HCT116 (cell line): Measurements from ENCODE around the gene PDE4D. TPM values are rescaled to one million over a fixed set of nuclear protein-coding genes. Genes with fewer than 3 reads are reported as not detected.

ENCODE experiments used
- ATAC-seq: fragments of 200-7000 bp; cut with Tn5 transposase; 2 replicates; pipeline ENCODE4 v1.9.1; 2020; ENCODE audit warnings: mild to moderate bottlenecking, moderate library complexity
- BruUV-seq: library from RNA; stranded (reverse); fragments of 400-500 nt; replicated peaks from 2 replicates; lab custom pipeline; 2021; lab: Mats Ljungman, UMichigan
- CTCF ChIA-PET: fragments of 300-600 bp; sonication (Branson Sonifier 250); formaldehyde crosslinking; loops from one replicate; lab custom pipeline; 2021; ENCODE audit warnings: antibody characterized with exemption; lab: Charles Lee
- POLR2A ChIA-PET: fragments of 300-600, 350-600 bp; sonication (Branson Sonifier 250); formaldehyde crosslinking; loops from one replicate; lab custom pipeline; 2021; ENCODE audit warnings: antibody characterized with exemption; lab: Charles Lee
- RAD21 ChIA-PET, 2 experiments: fragments of 300-600 bp; sonication (Branson Sonifier 250); formaldehyde crosslinking; loops; one replicate each; lab custom pipeline; 2023; ENCODE audit warnings: low total read pairs in 2 of 2; ENCODE audit not compliant: uncharacterized antibody in 2 of 2, unreplicated experiment in 2 of 2, low non-redundant PET in 1 of 2; lab: Charles Lee
- DNase-seq: peaks from one replicate; pipeline ENCODE4 v3.0.0-alpha.2; 2010; ENCODE audit warnings: low read depth, low spot score
- H2AFZ ChIP-seq: fragments of 200-600 bp; shearing (Covaris generic), sonication (generic); 2 replicates; pipeline ENCODE4 v1.6.1; 2017; ENCODE audit warnings: low read depth, mixed run types, mixed read lengths, antibody characterized with exemption, low read length; ENCODE audit not compliant: poor library complexity, severe bottlenecking
- H3K27ac ChIP-seq: 2 replicates; pipeline ENCODE4 v1.5.1; 2012; ENCODE audit warnings: low read depth, low read length
- H3K27me3 ChIP-seq: fragments of 200-600 bp; sonication (generic); 2 replicates; pipeline ENCODE4 v1.6.1; 2016; ENCODE audit warnings: mixed run types, low read length, mixed read lengths; ENCODE audit not compliant: insufficient read depth
- H3K36me3 ChIP-seq, 2 experiments: fragments of 200-500 bp in 1 of 2; fragments of 200-600 bp in 1 of 2; sonication (Bioruptor generic) in 1 of 2; sonication (generic) in 1 of 2; 2 replicates each; pipeline versions ENCODE4 v1.5.1 to v1.6.1; 2014 to 2016; ENCODE audit warnings: low read length in 2 of 2, inconsistent platforms in 1 of 2, mixed read lengths in 1 of 2, mixed run types in 1 of 2; ENCODE audit not compliant: insufficient read depth in 2 of 2, control insufficient read depth in 1 of 2
- H3K4me1 ChIP-seq, 2 experiments: fragments of 200-600 bp in 1 of 2; sonication (generic) in 1 of 2; 2 replicates each; pipeline versions ENCODE4 v1.5.1 to v1.6.1; 2012 to 2017; ENCODE audit warnings: low read length in 2 of 2, inconsistent platforms in 1 of 2, mild to moderate bottlenecking in 1 of 2, mixed read lengths in 1 of 2, mixed run types in 1 of 2, moderate library complexity in 1 of 2; ENCODE audit not compliant: insufficient read depth in 2 of 2, control insufficient read depth in 1 of 2
- H3K4me2 ChIP-seq: fragments of 200-600 bp; sonication (generic); 2 replicates; pipeline ENCODE4 v1.6.1; 2017; ENCODE audit warnings: mixed run types, low read length, mixed read lengths
- H3K4me3 ChIP-seq, 2 experiments: fragments of 200-600 bp in 1 of 2; sonication (generic) in 1 of 2; replicated peaks in 1 of 2; 2 replicates each; pipeline ENCODE4 v1.5.1; 2011 to 2016; ENCODE audit warnings: low read length in 2 of 2, control low read depth in 1 of 2, low read depth in 1 of 2, mild to moderate bottlenecking in 1 of 2, mixed read lengths in 1 of 2, mixed run types in 1 of 2
- H3K79me2 ChIP-seq: fragments of 200-600 bp; sonication (generic); 2 replicates; pipeline ENCODE4 v1.6.1; 2017; ENCODE audit warnings: mild to moderate bottlenecking, mixed run types, low read length, moderate library complexity, mixed read lengths; ENCODE audit not compliant: insufficient read depth
- H3K9ac ChIP-seq: fragments of 200-600 bp; sonication (generic); 2 replicates; pipeline ENCODE4 v1.6.1; 2016; ENCODE audit warnings: low read length, mixed read lengths
- H3K9me2 ChIP-seq: fragments of 200-600 bp; sonication (generic), shearing (Covaris generic); 2 replicates; pipeline ENCODE4 v1.6.1; 2017; ENCODE audit warnings: mixed run types, mild to moderate bottlenecking, moderate library complexity; ENCODE audit not compliant: insufficient read depth
- H3K9me3 ChIP-seq, 2 experiments: fragments of 200-500 bp in 1 of 2; fragments of 200-600 bp in 1 of 2; sonication (Bioruptor generic) in 1 of 2; sonication (generic) in 1 of 2; 2 replicates each; pipeline ENCODE4 v1.6.1; 2014 to 2017; ENCODE audit warnings: low read length in 2 of 2, mixed read lengths in 2 of 2, inconsistent platforms in 1 of 2, low read depth in 1 of 2, mild to moderate bottlenecking in 1 of 2, mixed run types in 1 of 2, moderate library complexity in 1 of 2; ENCODE audit not compliant: control insufficient read depth in 1 of 2, insufficient read depth in 1 of 2
- H4K20me1 ChIP-seq: fragments of 200-600 bp; sonication (generic), shearing (Covaris generic); 2 replicates; pipeline ENCODE4 v1.6.1; 2017; ENCODE audit warnings: mixed run types, mild to moderate bottlenecking, moderate library complexity; ENCODE audit not compliant: insufficient read depth
- CEBPB ChIP-seq: IDR thresholded peaks from 2 replicates; pipeline ENCODE4 v1.6.1; 2012; ENCODE audit warnings: low read depth
- CTCF ChIP-seq, 3 experiments: fragments of 200-600 bp in 1 of 3; sonication (generic) in 1 of 3; IDR thresholded peaks in 2 of 3; conservative IDR thresholded peaks in 1 of 3; 2 replicates each; pipeline ENCODE4 v1.5.1; 2012 to 2017; ENCODE audit warnings: low read depth in 2 of 3, low read length in 2 of 3, antibody characterized with exemption in 1 of 3, borderline replicate concordance in 1 of 3, control low read depth in 1 of 3, mild to moderate bottlenecking in 1 of 3, mixed read lengths in 1 of 3, mixed run types in 1 of 3, moderate library complexity in 1 of 3; ENCODE audit not compliant: insufficient read depth in 1 of 3
- EGR1 ChIP-seq: IDR thresholded peaks from 2 replicates; pipeline ENCODE4 v1.6.1; 2012; ENCODE audit warnings: low read depth
- ELF1 ChIP-seq: IDR thresholded peaks from 2 replicates; pipeline ENCODE4 v1.6.1; 2012; ENCODE audit warnings: low read depth, borderline replicate concordance
- EZH2phosphoT487 ChIP-seq: fragments of 200-600 bp; IDR thresholded peaks from 2 replicates; pipeline ENCODE4 v1.6.1; 2018; ENCODE audit warnings: antibody characterized with exemption, borderline replicate concordance
- FOSL1 ChIP-seq: IDR thresholded peaks from 2 replicates; pipeline ENCODE4 v1.6.1; 2012; ENCODE audit warnings: low read depth
- JUND ChIP-seq: IDR thresholded peaks from 2 replicates; pipeline ENCODE4 v1.6.1; 2012
- MAX ChIP-seq: IDR thresholded peaks from 2 replicates; pipeline ENCODE4 v1.6.1; 2012
- POLR2A ChIP-seq: IDR thresholded peaks from 2 replicates; pipeline ENCODE4 v1.7.0; 2011; ENCODE audit warnings: borderline replicate concordance; ENCODE audit not compliant: insufficient read depth, insufficient read length; ENCODE audit errors: extremely low read depth
- POLR2AphosphoS5 ChIP-seq: IDR thresholded peaks from 2 replicates; pipeline ENCODE4 v1.6.1; 2011; ENCODE audit warnings: mild to moderate bottlenecking, low read depth, low read length, moderate library complexity
- RAD21 ChIP-seq: IDR thresholded peaks from 2 replicates; pipeline ENCODE4 v1.6.1; 2012; ENCODE audit warnings: low read depth, mild to moderate bottlenecking
- REST ChIP-seq: IDR thresholded peaks from 2 replicates; pipeline ENCODE4 v1.6.1; 2012; ENCODE audit warnings: low read depth
- SP1 ChIP-seq: IDR thresholded peaks from 2 replicates; pipeline ENCODE4 v1.6.1; 2012; ENCODE audit warnings: low read depth
- TCF7L2 ChIP-seq: IDR thresholded peaks from 2 replicates; pipeline ENCODE4 v1.7.0; 2011; ENCODE audit warnings: borderline replicate concordance, inconsistent platforms; ENCODE audit not compliant: insufficient read depth, insufficient read length; ENCODE audit errors: extremely low read depth
- YY1 ChIP-seq: IDR thresholded peaks from 2 replicates; pipeline ENCODE4 v1.6.1; 2011; ENCODE audit warnings: low read length, low read depth, moderate library complexity, mild to moderate bottlenecking; ENCODE audit not compliant: insufficient replicate concordance; ENCODE audit errors: extremely low read depth
- intact Hi-C: fragments of 100-400 bp; cut with micrococcal nuclease; formaldehyde crosslinking; loops from 2 replicates; pipeline ENCODE4 v1.10.0; 2022
- total RNA-seq: library from RNA; stranded (reverse); gene quantifications from one replicate; pipeline ENCODE4 v1.2.1, GENCODE V29; 2021; ENCODE audit not compliant: unreplicated experiment
- TF ChIP-seq, protein P1 (sequence below): IDR thresholded peaks from 2 replicates; pipeline ENCODE4 v1.6.1; 2012

The PDE4D gene
- total RNA-seq, 1 experiment from 2014 or later, result 1.1 TPM

DNA sequence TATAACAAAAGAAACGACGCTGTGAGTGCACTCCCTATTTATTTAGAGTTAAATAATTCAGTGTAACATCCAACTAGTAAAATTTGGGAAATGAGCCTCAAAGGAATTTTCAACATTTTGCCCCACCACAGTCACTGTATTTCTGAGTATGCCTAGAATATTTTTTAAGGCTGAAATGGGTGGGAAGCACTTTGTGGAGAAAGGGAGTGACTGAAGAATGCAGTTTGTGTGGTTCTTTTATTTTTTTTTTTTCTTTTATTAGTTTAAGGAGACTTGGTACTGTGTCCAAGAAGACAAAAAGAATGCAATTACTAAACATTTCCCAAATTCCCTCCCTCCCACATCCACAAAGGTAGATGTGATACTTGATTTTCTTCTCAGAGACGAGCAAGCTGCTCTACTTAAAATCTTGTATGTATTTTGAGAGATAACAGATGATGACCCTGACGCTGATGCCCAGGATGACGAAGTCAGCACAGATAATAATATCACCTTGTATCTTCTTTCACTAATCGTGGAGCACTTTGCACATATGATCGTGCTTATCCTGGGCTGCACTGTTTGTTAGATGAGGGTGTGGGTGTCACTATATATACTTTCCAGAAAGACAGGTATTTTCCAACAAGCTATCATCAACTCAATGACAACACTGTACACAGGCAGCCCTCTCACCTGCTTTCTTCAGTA, 724.3 kb downstream of the PDE4D start:
- ATAC-seq, result no peak
- Histone ChIP-seq H3K36me3 (no peaks in the 10 kb centered on the region), H3K79me2 (no peaks in the 10 kb centered on the region), H4K20me1 (no peaks in the 10 kb centered on the region; the same call in 1 of the 2 replicates), H3K9me3 (no peaks in the 10 kb centered on the region), H3K4me1 (no peaks in the 10 kb centered on the region)
- POLR2A ChIA-PET, result no interaction called here
- no peak for TF ChIP-seq POLR2AphosphoS5
- TF ChIP-seq EZH2phosphoT487, result no peak
- no peak for TF ChIP-seq SP1
- no peak for TF ChIP-seq FOSL1
- TF ChIP-seq CEBPB, result no peak
- TF ChIP-seq, protein P1, sequence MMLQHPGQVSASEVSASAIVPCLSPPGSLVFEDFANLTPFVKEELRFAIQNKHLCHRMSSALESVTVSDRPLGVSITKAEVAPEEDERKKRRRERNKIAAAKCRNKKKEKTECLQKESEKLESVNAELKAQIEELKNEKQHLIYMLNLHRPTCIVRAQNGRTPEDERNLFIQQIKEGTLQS, result no peak
- no peak for TF ChIP-seq JUND
- TF ChIP-seq POLR2A, result no peak
- no peak for TF ChIP-seq RAD21
- no peak for TF ChIP-seq TCF7L2
- TF ChIP-seq MAX, result no peak
- no peak for TF ChIP-seq YY1
- no peak for TF ChIP-seq ELF1
- TF ChIP-seq EGR1, result no peak
- no peak for TF ChIP-seq CTCF (IDR thresholded peaks at IDR 0.05 in 2 of 3, conservative IDR thresholded peaks at IDR 0.05 in 1 of 3; ENCODE audit: borderline replicate concordance in 1 of 3, insufficient read depth in 1 of 3, low read depth in 2 of 3, low read length in 2 of 3)
- TF ChIP-seq REST, result no peak
- TF ChIP-seq, all 23 proteins: peak for 0
- Histone ChIP-seq H3K27ac (no peak overlapping the region), H3K4me2 (no peak overlapping the region), H3K9ac (no peak overlapping the region), H2AFZ (no peak overlapping the region), H3K4me3 (no peak overlapping the region), H3K9me2 (no peaks in the 10 kb centered on the region), H3K27me3 (peaks cover 10% of the 10 kb centered on the region; the same call in 1 of the 2 replicates)
- no peak for DNase-seq
- intact Hi-C loops, result no loop called here
- BruUV-seq, result no TSS peak
- ChIA-PET CTCF (no interaction called here), RAD21 (no interaction called here)
